AG09309 (cell line): Measurements from ENCODE around the gene DCBLD1.

Source experiments
- DNase-seq: peaks from one replicate; pipeline ENCODE4 v3.0.0-alpha.2; 2010; ENCODE audit warnings: low read depth
- H3K4me3 ChIP-seq: 2 replicates; pipeline ENCODE4 v1.5.1; 2011; ENCODE audit warnings: mild to moderate bottlenecking, low read depth, low read length, moderate library complexity; ENCODE audit not compliant: control insufficient read depth
- CTCF ChIP-seq: IDR thresholded peaks from 2 replicates; pipeline ENCODE4 v1.5.1; 2011; ENCODE audit warnings: mild to moderate bottlenecking, low read depth, low read length, inconsistent platforms; ENCODE audit not compliant: insufficient read depth, control insufficient read depth; ENCODE audit errors: missing control alignments

The DCBLD1 gene

GRCh38 chr6:117521791-117522502 is 39.5 kb downstream of the DCBLD1 start:
- no peak overlapping the region for H3K4me3 ChIP-seq
- DNase-seq: no peak
- no peak for TF ChIP-seq CTCF

- H3K4me3 ChIP-seq: no peak overlapping the region
- DNase-seq: no peak
- no peak for TF ChIP-seq CTCF
Measured at GRCh38 chr6:117525607-117526006, 43.1 kb downstream of the DCBLD1 start.

- DNase-seq: no peak
- H3K4me3 ChIP-seq: no peak overlapping the region
- no peak for TF ChIP-seq CTCF
Measured at GRCh38 chr6:117530467-117531242, 48.2 kb downstream of the DCBLD1 start.

GRCh38 chr6:117531346-117531745 is 48.9 kb downstream of the DCBLD1 start:
- H3K4me3 ChIP-seq: no peak overlapping the region
- TF ChIP-seq CTCF: no peak
- DNase-seq: no peak

- no peak for DNase-seq
- H3K4me3 ChIP-seq: no peak overlapping the region
- TF ChIP-seq CTCF: no peak
Measured at GRCh38 chr6:117531809-117532725, 49.6 kb downstream of the DCBLD1 start.

GRCh38 chr6:117533775-117534174 is 51.3 kb downstream of the DCBLD1 start:
- no peak for DNase-seq
- no peak for TF ChIP-seq CTCF
- no peak overlapping the region for H3K4me3 ChIP-seq
